ENCODE results near the gene ZC3H15.
"Not testable (repeated sequence)": the region's sequence is repeated elsewhere in the genome, so short reads cannot be mapped to it uniquely, and the experiment has no call there.

ZC3H15 gene

GRCh38 chr2:186486651-186487647 lies 889 bp downstream of the ZC3H15 start:
- in situ Hi-C loops (cut with MboI; ENCODE audit: low sequenced_read_pairs), result no loop called here

DNA sequence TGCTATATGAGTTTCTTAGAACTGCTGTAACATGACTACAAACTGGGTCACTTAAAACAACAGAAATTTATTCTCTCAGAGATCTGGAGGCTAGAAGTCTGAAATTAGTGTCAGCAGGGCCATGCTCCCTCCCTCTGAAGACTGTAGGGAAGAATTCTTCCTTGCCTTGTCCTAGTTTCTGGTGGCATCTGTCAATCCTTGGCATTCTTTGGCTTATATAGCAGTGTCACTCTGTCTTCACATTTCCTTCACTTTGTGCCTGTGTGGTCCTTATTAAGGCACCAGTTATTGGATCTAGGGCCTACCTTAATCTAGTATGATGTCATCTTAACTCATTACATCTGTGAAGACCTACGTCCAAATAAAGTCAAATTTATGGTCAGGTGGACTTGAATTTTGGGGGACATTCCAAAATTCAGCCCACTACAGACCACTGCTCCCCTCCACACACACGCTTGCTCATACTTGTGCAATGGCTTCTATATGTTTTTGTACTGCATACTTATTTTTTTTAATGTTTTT lies 7.6 kb downstream of the ZC3H15 start:
- in situ Hi-C loops (cut with MboI; ENCODE audit: low sequenced_read_pairs), result no loop called here

- in situ Hi-C loops (cut with MboI; ENCODE audit: low sequenced_read_pairs), result no loop called here
Measured at GRCh38 chr2:186496401-186496800, 10.3 kb downstream of the ZC3H15 start.

- in situ Hi-C loops (cut with MboI; ENCODE audit: low sequenced_read_pairs), result no loop called here
Measured at GRCh38 chr2:186497928-186498327, 11.9 kb downstream of the ZC3H15 start.

- in situ Hi-C loops (cut with MboI; ENCODE audit: low sequenced_read_pairs), result no loop called here
Measured at GRCh38 chr2:186498834-186499233, 12.8 kb downstream of the ZC3H15 start.

- in situ Hi-C loops (cut with MboI; ENCODE audit: low sequenced_read_pairs), result no loop called here
Measured at GRCh38 chr2:186503827-186504606, 18.0 kb downstream of the ZC3H15 start.

GRCh38 chr2:186508263-186508662 lies 22.2 kb downstream of the ZC3H15 start:
- in situ Hi-C loops (cut with MboI; ENCODE audit: low sequenced_read_pairs), result no loop called here

DNA sequence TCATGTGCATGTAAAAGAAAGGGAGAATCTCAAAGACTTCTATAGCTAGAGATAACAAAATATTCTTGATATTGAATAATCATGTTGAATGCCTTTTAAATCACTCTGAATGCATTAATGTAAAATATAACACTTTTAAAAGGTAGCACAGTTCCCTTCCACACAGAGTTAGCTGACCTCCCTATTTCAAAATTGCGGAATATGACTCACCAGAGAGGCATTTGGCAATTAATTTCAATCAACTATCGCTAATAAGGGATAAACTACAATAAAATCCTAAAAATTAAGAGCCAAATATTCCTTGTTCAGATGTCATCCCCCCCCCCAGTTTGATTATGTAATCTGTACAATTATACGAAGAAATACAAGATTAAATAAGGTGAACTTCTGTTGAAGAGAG lies 29.3 kb downstream of the ZC3H15 start:
- in situ Hi-C loops (cut with MboI; ENCODE audit: low sequenced_read_pairs), result no loop called here

DNA sequence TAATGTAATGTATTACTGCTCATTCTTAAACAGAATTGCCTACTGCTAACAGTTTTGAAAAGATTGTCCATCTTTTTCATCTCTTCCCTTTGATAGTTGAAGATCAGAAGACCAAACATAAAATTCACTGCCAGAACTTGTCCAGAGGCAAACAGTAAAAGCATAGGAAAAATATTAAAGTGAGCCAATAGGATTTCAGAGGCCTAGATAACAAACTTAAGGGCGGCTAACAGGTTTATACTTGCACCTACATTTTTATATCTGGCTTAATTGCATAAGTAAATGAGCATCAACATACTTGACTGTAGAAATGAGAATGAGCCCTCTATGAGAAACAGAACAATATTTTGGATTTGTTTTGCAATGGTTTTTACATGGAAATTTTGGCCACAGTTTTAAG lies 30.3 kb downstream of the ZC3H15 start:
- in situ Hi-C loops (cut with MboI; ENCODE audit: low sequenced_read_pairs), result no loop called here

DNA sequence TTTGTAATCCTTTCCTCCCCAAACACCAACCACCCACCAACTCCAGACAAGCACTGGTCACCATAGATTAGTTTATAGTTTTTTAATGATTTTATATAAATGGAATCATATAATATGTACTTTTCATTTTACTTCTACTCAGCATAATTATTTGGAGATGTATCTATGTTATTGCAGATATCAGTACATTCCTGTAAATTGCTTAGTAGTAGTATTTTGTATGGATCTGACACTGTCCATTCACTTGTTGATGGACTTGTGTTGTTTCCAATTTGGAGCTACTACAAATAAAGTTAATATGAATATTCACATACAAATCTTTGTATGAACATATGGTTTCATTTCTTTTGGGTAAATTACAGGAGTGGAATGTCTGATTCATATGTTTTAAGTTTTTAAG lies 31.0 kb downstream of the ZC3H15 start:
- in situ Hi-C loops (cut with MboI; ENCODE audit: low sequenced_read_pairs), result no loop called here

GRCh38 chr2:186518291-186518690 lies 32.2 kb downstream of the ZC3H15 start:
- in situ Hi-C loops (cut with MboI; ENCODE audit: low sequenced_read_pairs), result no loop called here

- in situ Hi-C loops (cut with MboI; ENCODE audit: low sequenced_read_pairs), result no loop called here
Measured at GRCh38 chr2:186518945-186519344, 32.9 kb downstream of the ZC3H15 start.

DNA sequence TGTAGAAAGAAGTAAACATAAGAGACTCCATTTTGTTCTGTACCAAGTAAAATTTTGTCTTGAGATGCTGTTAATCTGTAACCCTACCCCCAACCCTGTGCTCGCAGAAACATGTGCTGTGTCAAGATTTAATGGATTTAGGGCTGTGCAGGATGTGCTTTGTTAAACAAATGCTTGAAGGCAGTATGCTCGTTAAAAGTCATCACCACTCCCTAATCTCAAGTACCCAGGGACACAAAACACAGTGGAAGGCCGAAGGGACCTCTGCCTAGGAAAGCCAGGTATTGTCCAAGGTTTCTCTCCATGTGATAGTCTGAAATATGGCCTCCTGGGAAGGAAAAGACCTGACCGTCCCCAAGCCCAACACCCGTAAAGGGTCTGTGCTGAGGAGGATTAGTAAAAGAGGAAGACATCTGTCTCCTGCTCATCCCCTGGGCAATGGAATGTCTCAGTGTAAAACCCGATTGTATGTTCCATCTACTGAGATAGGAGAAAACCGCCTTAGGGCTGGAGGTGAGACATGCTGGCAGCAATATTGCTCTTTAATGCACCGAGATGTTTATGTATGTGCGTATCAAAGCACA lies 35.6 kb downstream of the ZC3H15 start:
- in situ Hi-C loops (cut with MboI; ENCODE audit: low sequenced_read_pairs), result not testable (repeated sequence)

DNA sequence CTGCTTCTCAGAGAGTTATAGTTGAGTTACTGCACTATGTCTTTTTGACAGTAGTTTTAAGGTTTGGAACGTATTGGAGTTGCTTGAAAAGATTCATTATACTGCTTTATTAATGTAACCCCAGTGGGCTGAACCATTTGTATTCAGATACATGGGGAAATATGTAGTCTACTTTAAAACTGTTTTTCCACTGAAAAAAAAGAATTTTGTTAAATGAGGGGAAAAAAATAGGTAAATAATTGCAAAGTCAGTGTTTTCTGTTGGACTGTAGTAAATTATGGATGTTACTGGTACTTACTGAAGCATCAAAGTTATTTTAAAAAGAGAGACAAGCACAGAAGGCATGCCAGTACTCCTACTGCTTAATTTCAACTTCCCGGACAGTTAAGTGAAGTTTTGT lies 36.4 kb downstream of the ZC3H15 start:
- in situ Hi-C loops (cut with MboI; ENCODE audit: low sequenced_read_pairs), result no loop called here

DNA sequence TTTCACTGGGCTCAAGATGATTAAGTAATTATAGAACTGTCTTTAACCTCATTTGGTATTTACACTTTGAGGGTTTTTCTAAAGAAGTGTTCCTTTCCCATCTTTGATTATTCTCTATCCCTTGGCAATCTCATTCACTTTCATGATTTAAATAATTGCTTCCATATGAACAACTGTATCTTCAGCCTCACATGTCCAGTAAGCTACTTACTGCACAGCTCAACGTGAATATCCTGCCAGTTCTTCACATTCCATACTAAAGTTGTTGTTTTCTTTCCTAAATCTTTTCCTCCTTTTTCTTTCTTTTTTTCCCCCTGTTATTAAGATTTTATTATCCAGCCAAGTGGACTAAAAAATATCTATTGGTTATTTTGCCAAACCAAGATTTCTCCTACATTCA lies 37.7 kb downstream of the ZC3H15 start:
- in situ Hi-C loops (cut with MboI; ENCODE audit: low sequenced_read_pairs), result no loop called here

DNA sequence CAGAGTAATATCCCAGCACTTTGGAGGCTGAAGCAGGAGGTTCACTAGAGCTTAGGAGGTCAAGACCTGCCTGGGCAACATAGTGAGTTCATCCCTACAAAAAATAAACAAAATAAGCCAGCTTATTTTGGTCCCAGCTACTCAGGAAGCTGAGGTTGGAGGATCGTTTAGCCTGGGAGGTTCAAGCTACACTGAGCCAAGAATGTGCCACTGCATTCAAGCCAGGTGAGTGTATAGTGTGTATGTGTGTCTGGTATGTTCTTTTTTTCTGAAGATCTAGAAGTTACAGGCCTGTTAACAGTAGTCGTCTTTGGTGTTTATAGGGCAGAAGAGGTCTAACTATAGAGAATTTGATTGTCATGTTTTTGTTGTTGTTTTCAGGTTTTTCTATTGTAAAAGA lies 40.2 kb downstream of the ZC3H15 start:
- in situ Hi-C loops (cut with MboI; ENCODE audit: low sequenced_read_pairs), result no loop called here

GRCh38 chr2:186530314-186530713 lies 44.3 kb downstream of the ZC3H15 start:
- in situ Hi-C loops (cut with MboI; ENCODE audit: low sequenced_read_pairs), result no loop called here

- in situ Hi-C loops (cut with MboI; ENCODE audit: low sequenced_read_pairs), result no loop called here
Measured at GRCh38 chr2:186531257-186531775, 45.3 kb downstream of the ZC3H15 start.

DNA sequence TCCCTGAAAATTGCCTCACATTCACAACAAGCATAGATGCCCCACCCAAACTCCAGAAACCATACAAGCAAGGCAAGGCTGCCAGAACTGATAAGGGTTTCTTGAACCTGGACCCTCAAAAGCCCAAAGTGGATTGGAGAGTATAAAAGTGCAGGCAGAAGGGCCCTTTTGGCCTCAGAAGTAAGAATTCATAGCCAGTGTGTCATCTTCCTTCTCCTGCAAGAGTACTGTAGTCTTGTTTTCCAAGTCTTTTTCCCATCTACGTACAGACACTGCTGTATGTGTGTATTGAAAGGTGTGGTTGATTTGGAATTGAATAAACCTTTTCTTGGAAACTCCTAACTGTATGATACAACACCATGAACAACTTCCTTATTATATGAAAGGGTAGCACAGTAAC lies 46.8 kb downstream of the ZC3H15 start:
- in situ Hi-C loops (cut with MboI; ENCODE audit: low sequenced_read_pairs), result no loop called here

DNA sequence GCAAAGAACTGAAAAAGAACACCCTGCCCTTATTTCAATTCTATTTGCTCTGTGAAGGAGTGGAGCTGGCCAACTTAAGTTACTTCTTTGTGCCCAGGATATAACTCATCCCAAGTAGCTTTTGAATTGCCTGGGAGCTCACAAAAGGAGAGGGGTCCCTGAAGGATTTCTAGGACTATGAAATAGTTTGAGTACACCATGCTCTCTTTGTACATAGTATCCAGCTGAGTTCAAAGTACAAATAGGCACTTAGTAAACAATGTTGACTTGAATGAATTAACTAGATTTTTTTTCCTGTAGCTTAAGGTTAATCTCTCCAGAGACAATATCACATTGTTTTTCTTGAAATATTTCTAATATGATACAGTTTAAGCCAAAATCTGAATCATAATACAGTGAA lies 47.7 kb downstream of the ZC3H15 start:
- in situ Hi-C loops (cut with MboI; ENCODE audit: low sequenced_read_pairs), result no loop called here

DNA sequence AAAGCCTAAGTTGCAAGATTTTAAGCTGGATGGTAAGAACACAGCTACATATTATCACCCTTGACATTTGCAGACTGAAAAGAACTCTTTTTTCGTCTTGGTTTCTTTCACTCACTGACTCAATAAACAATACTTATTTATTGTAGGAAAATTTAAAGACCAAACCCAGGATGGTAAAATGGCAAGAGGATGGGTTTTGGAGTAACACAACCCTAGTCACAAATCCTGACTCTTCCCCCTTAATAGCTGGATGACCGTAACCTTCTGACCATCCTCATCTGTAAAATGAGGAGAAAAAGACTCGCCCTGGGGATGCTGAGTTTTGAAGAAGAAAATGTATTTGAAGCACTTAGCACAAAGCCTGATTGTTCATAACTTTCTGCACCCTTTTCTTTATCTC lies 48.3 kb downstream of the ZC3H15 start:
- in situ Hi-C loops (cut with MboI; ENCODE audit: low sequenced_read_pairs), result no loop called here

Data from hTERT RPE-1 (cell line).